H4 (cell line): ENCODE measurements around the gene ATL1. TPM values are rescaled to one million over a fixed set of nuclear protein-coding genes. Genes with fewer than 3 reads are reported as not detected.

Experiments used
- total RNA-seq: library from RNA; depleted of rRNA; stranded (reverse); fragments of >200 nt; shearing (Covaris generic); gene quantifications from 2 replicates; pipeline ENCODE4 v1.2.3, GENCODE V29; 2014; rRNA removed

ATL1 gene
- total RNA-seq, 1 experiment from 2014 or later: 9.3 TPM

Other genes starting within 250 kb of the ATL1 start
- gene L2HGDH, start 247.9 kb upstream of the ATL1 start, total RNA-seq: 4.4 and 6.5 TPM in 2 replicates
- gene DMAC2L, start 247.8 kb upstream of the ATL1 start, total RNA-seq: 7.7 and 8.5 TPM in 2 replicates
- 2.5 and 4.9 TPM in 2 replicates for gene CDKL1, start 163.3 kb upstream of the ATL1 start, total RNA-seq
- 23.5 and 29.0 TPM in 2 replicates for gene MAP4K5, start 27.6 kb upstream of the ATL1 start, total RNA-seq
- 19.4 and 29.1 TPM in 2 replicates for gene SAV1, start 108.2 kb downstream of the ATL1 start, total RNA-seq